H1 (cell line): ENCODE results near the gene FAM227B. TPM values are rescaled to one million over a fixed set of nuclear protein-coding genes. Genes with fewer than 3 reads are reported as not detected.

ENCODE experiments used
- CTCF ChIA-PET: fragments of 300-600 bp; sonication (Branson Sonifier 250); formaldehyde crosslinking; loops from one replicate; lab custom pipeline; 2021; ENCODE audit not compliant: partially characterized antibody; lab: Charles Lee
- POLR2A ChIA-PET: fragments of 300-600 bp; sonication (Branson Sonifier 250); formaldehyde crosslinking; loops from one replicate; lab custom pipeline; 2021; ENCODE audit warnings: inconsistent platforms; ENCODE audit not compliant: partially characterized antibody; lab: Charles Lee
- DNase-seq, 2 experiments: peaks; one replicate each; pipeline versions ENCODE4 v3.0.0 to v3.0.0-alpha.2; 2010 to 2022; ENCODE audit warnings: low spot score in 2 of 2, low read depth in 1 of 2, mixed read lengths in 1 of 2
- FAIRE-seq: peaks from 2 replicates; lab custom pipeline; 2011; peaks lifted over from hg19 to GRCh38; lab: Jason Lieb, UNC
- H2AFZ ChIP-seq: 2 replicates; pipeline ENCODE4 v1.8.1; 2012; ENCODE audit warnings: low read length, inconsistent platforms
- H2AK5ac ChIP-seq: 2 replicates; pipeline ENCODE4 v1.6.1; 2013; ENCODE audit warnings: low read depth, low read length
- H2BK120ac ChIP-seq: replicated peaks from 2 replicates; pipeline ENCODE3; 2013; ENCODE audit warnings: low read depth, low read length, inconsistent platforms
- H2BK12ac ChIP-seq: 2 replicates; pipeline ENCODE4 v1.6.1; 2013; ENCODE audit warnings: low read depth, low read length
- H2BK15ac ChIP-seq: 2 replicates; pipeline ENCODE4 v1.6.1; 2013; ENCODE audit warnings: low read length
- H2BK20ac ChIP-seq: 2 replicates; pipeline ENCODE4 v1.6.1; 2013; ENCODE audit warnings: low read length
- H2BK5ac ChIP-seq: 2 replicates; pipeline ENCODE4 v1.6.1; 2013; ENCODE audit warnings: low read depth, low read length
- H3K14ac ChIP-seq: 2 replicates; pipeline ENCODE4 v1.6.1; 2013; ENCODE audit warnings: inconsistent platforms; ENCODE audit not compliant: insufficient read length
- H3K18ac ChIP-seq: 2 replicates; pipeline ENCODE4 v1.6.1; 2013; ENCODE audit warnings: low read length; ENCODE audit errors: extremely low read depth
- H3K23ac ChIP-seq: 2 replicates; pipeline ENCODE4 v1.6.1; 2013; ENCODE audit warnings: inconsistent platforms; ENCODE audit not compliant: insufficient read length
- H3K23me2 ChIP-seq: 2 replicates; pipeline ENCODE4 v1.6.1; 2013; ENCODE audit warnings: low read depth, low read length
- H3K27ac ChIP-seq: 2 replicates; pipeline ENCODE4 v1.6.1; 2011; ENCODE audit warnings: low read depth, low read length, inconsistent platforms
- H3K27me3 ChIP-seq, 4 experiments: replicated peaks in 1 of 4; 1 replicate in 1 of 4; 2 replicates in 3 of 4; pipeline versions ENCODE4 v1.6.1 to v1.8.1; 2011 to 2013; ENCODE audit warnings: low read length in 3 of 4, mild to moderate bottlenecking in 3 of 4, inconsistent platforms in 2 of 4, mixed read lengths in 2 of 4, moderate library complexity in 1 of 4; ENCODE audit not compliant: control insufficient read depth in 3 of 4, insufficient read depth in 3 of 4; ENCODE audit errors: extremely low read depth in 1 of 4
- H3K36me3 ChIP-seq, 4 experiments: 2 replicates each; pipeline versions ENCODE4 v1.6.1 to v1.8.1; 2011 to 2013; ENCODE audit warnings: mild to moderate bottlenecking in 4 of 4, low read length in 3 of 4, moderate library complexity in 2 of 4, control low read depth in 1 of 4, inconsistent platforms in 1 of 4; ENCODE audit not compliant: insufficient read depth in 4 of 4, control insufficient read depth in 2 of 4
- H3K4ac ChIP-seq: replicated peaks from 2 replicates; pipeline ENCODE3; 2013; ENCODE audit warnings: low read length, low read depth, mixed read lengths, inconsistent platforms; ENCODE audit not compliant: insufficient read length
- H3K4me1 ChIP-seq, 4 experiments: replicated peaks in 1 of 4; 1 replicate in 1 of 4; 2 replicates in 3 of 4; pipeline versions ENCODE4 v1.6.1 to v1.8.1; 2011 to 2013; ENCODE audit warnings: low read length in 3 of 4, inconsistent platforms in 2 of 4, mixed read lengths in 1 of 4; ENCODE audit not compliant: insufficient read depth in 4 of 4, control insufficient read depth in 3 of 4
- H3K4me2 ChIP-seq, 2 experiments: 2 replicates each; pipeline versions ENCODE4 v1.6.1 to v1.8.1; 2011 to 2013; ENCODE audit warnings: low read depth in 2 of 2, low read length in 2 of 2, control low read depth in 1 of 2, inconsistent platforms in 1 of 2, mild to moderate bottlenecking in 1 of 2; ENCODE audit not compliant: insufficient read depth in 1 of 2
- H3K4me3 ChIP-seq, 4 experiments: fragments of 200-600, 300-600 bp in 1 of 4; sonication (generic), shearing (Covaris generic), sonication (Bioruptor Twin) in 1 of 4; 2 replicates each; pipeline versions ENCODE4 v1.5.1 to v1.8.1; 2011 to 2016; ENCODE audit warnings: low read length in 4 of 4, low read depth in 3 of 4, control low read depth in 2 of 4, inconsistent platforms in 2 of 4, mild to moderate bottlenecking in 2 of 4, mixed read lengths in 1 of 4, moderate library complexity in 1 of 4; ENCODE audit not compliant: insufficient read depth in 2 of 4; ENCODE audit errors: extremely low read depth in 1 of 4
- H3K56ac ChIP-seq: replicated peaks from 2 replicates; pipeline ENCODE3; 2013; ENCODE audit warnings: low read depth, mild to moderate bottlenecking, mixed read lengths, low read length, inconsistent platforms; ENCODE audit not compliant: insufficient read length
- H3K79me1 ChIP-seq: 2 replicates; pipeline ENCODE4 v1.6.1; 2013; ENCODE audit warnings: low read depth, low read length, control low read depth
- H3K79me2 ChIP-seq, 2 experiments: 2 replicates each; pipeline versions ENCODE4 v1.6.1 to v1.8.1; 2012 to 2013; ENCODE audit warnings: low read length in 2 of 2, mild to moderate bottlenecking in 2 of 2, inconsistent platforms in 1 of 2; ENCODE audit not compliant: insufficient read depth in 2 of 2, control insufficient read depth in 1 of 2
- H3K9ac ChIP-seq, 4 experiments: replicated peaks in 1 of 4; 1 replicate in 1 of 4; 2 replicates in 3 of 4; pipeline versions ENCODE4 v1.6.1 to v1.8.1; 2011 to 2013; ENCODE audit warnings: low read depth in 3 of 4, low read length in 3 of 4, control low read depth in 2 of 4, mild to moderate bottlenecking in 2 of 4, moderate library complexity in 2 of 4, inconsistent platforms in 1 of 4; ENCODE audit errors: extremely low read depth in 1 of 4
- H3K9me3 ChIP-seq, 2 experiments: 2 replicates each; pipeline versions ENCODE4 v1.6.1 to v1.8.1; 2012 to 2013; ENCODE audit warnings: mild to moderate bottlenecking in 2 of 2, moderate library complexity in 2 of 2, control low read depth in 1 of 2, inconsistent platforms in 1 of 2, low read depth in 1 of 2, low read length in 1 of 2, mixed read lengths in 1 of 2; ENCODE audit not compliant: insufficient read depth in 2 of 2
- H4K20me1 ChIP-seq, 2 experiments: replicated peaks in 1 of 2; 2 replicates each; pipeline versions ENCODE3 to v1.8.1; 2011 to 2013; ENCODE audit warnings: inconsistent platforms in 2 of 2, low read length in 2 of 2, mild to moderate bottlenecking in 1 of 2; ENCODE audit not compliant: insufficient read depth in 2 of 2, control insufficient read depth in 1 of 2
- H4K5ac ChIP-seq: 2 replicates; pipeline ENCODE4 v1.6.1; 2013; ENCODE audit warnings: low read length, low read depth, mixed read lengths, inconsistent platforms; ENCODE audit not compliant: insufficient read length
- H4K8ac ChIP-seq: 2 replicates; pipeline ENCODE4 v1.8.0; 2013; ENCODE audit warnings: mild to moderate bottlenecking, moderate library complexity, low read length, inconsistent platforms; ENCODE audit not compliant: insufficient read depth; ENCODE audit errors: extremely low read depth
- H4K91ac ChIP-seq: replicated peaks from 2 replicates; pipeline ENCODE3; 2013; ENCODE audit warnings: low read length, mixed read lengths, inconsistent platforms; ENCODE audit not compliant: insufficient read length
- ATF2 ChIP-seq: IDR thresholded peaks from 2 replicates; pipeline ENCODE4 v1.6.1; 2012; ENCODE audit warnings: low read length, inconsistent platforms
- BRCA1 ChIP-seq: IDR thresholded peaks from 2 replicates; pipeline ENCODE4 v1.6.1; 2012; ENCODE audit warnings: low read depth, low read length, improper control_type of control experiment
- SIN3A ChIP-seq, 2 experiments: IDR thresholded peaks in 1 of 2; conservative IDR thresholded peaks in 1 of 2; 2 replicates each; pipeline ENCODE4 v1.6.1; 2011 to 2012; ENCODE audit warnings: low read length in 2 of 2, improper control_type of control experiment in 1 of 2, low read depth in 1 of 2, mild to moderate bottlenecking in 1 of 2
- SIRT6 ChIP-seq: IDR thresholded peaks from one replicate; pipeline ENCODE4 v1.7.1; 2012; ENCODE audit warnings: low read length, inconsistent platforms
- TAF1 ChIP-seq: IDR thresholded peaks from 2 replicates; pipeline ENCODE4 v1.6.1; 2011; ENCODE audit warnings: mild to moderate bottlenecking, low read depth, low read length
- WGBS, 2 experiments: shearing (Covaris generic) in 1 of 2; methylation state at CpG; one replicate each; pipeline versions ENCODE4 v1.1.6 to v1.1.7; 2013 to 2015; ENCODE audit warnings: low lambda C conversion rate in 2 of 2, mixed read lengths in 2 of 2, inconsistent platforms in 1 of 2, low coverage in 1 of 2, missing lambda C conversion rate in 1 of 2; ENCODE audit not compliant: insufficient replicate concordance in 2 of 2, insufficient coverage in 1 of 2, insufficient read length in 1 of 2; ENCODE audit errors: extremely low coverage in 1 of 2, missing lambda C conversion rate in 1 of 2; 5-methylcytosine and 5-hydroxymethylcytosine counted together
- polyA plus RNA-seq, 7 experiments: library from polyadenylated mRNA; depleted of rRNA in 3 of 7; stranded (reverse) in 5 of 7; unstranded in 2 of 7; fragments of >200 nt in 5 of 7; fragments of 200-250 nt in 2 of 7; gene quantifications; 1 replicate in 5 of 7; 2 replicates in 1 of 7; 4 replicates in 1 of 7; pipeline versions ENCODE4 v1.2.1 to v1.2.3, GENCODE V29; 2011 to 2013; ENCODE audit warnings: missing spikeins in 2 of 7, mixed read lengths in 2 of 7
- total RNA-seq: library from RNA; stranded (reverse); fragmentation: NEBNext Ultra II Directional; extraction: Animal tissue kit (Norgen Biotek cat#: 25700); gene quantifications from 2 replicates; pipeline ENCODE4 v1.2.1, GENCODE V29; 2021

The FAM227B gene
- total and polyA plus RNA-seq, 2 of the 8 experiments (the other 6 are each of a cell fraction or from before 2014, with no cell fraction given) = 4.0 to 6.5 TPM

- no peak overlapping the region for H3K4ac ChIP-seq
- H4K20me1 ChIP-seq = no peaks in the 10 kb centered on the region
- peaks cover 0 to 2% (median 0%) of the 10 kb centered on the region in 4 experiments; a peak in 3 of 7 replicates for H3K4me1 ChIP-seq
- H4K8ac ChIP-seq = no peak overlapping the region
- 91% methylated on average over 4 of the region's 4 CpGs; no CpG with 5 or more reads in 1 of the 2 experiments for WGBS, 2 experiments
- H2BK12ac ChIP-seq = no peak overlapping the region
- ChIA-PET CTCF (no interaction called here), POLR2A (no interaction called here)
- TF ChIP-seq ATF2 (no peak), BRCA1 (no peak), SIN3A (conservative IDR thresholded peaks at IDR 0.05 in 1 of 2, IDR thresholded peaks at IDR 0.05 in 1 of 2; ENCODE audit: low read depth in 1 of 2, low read length in 2 of 2) (no peak), TAF1 (no peak), SIRT6 (no peak)
- peaks cover 0 to 18% (median 5%) of the 10 kb centered on the region in 4 experiments; a peak in 2 of 8 replicates for H3K36me3 ChIP-seq
- H3K27ac ChIP-seq = no peak overlapping the region
- H2BK5ac ChIP-seq = no peak overlapping the region
- H2AK5ac ChIP-seq = no peak overlapping the region
- no peak overlapping the region for H3K4me2 ChIP-seq
- no peak overlapping the region for H3K14ac ChIP-seq
- no peak overlapping the region for H3K56ac ChIP-seq
- H3K4me3 ChIP-seq = no peak overlapping the region
- H4K5ac ChIP-seq = no peak overlapping the region
- no peaks in the 10 kb centered on the region for H3K27me3 ChIP-seq
- H3K79me1 ChIP-seq = no peaks in the 10 kb centered on the region
- no peaks in the 10 kb centered on the region for H3K9me3 ChIP-seq
- H3K18ac ChIP-seq = no peak overlapping the region
- H3K9ac ChIP-seq = no peak overlapping the region
- no peak overlapping the region for H4K91ac ChIP-seq
- H3K23me2 ChIP-seq = no peaks in the 10 kb centered on the region
- no peak for DNase-seq
- H2BK120ac ChIP-seq = no peak overlapping the region
- no peak overlapping the region for H2BK20ac ChIP-seq
- H2AFZ ChIP-seq = no peak overlapping the region
- no peak overlapping the region for H2BK15ac ChIP-seq
- H3K79me2 ChIP-seq = no peaks in the 10 kb centered on the region
- no peak for FAIRE-seq
- no peak overlapping the region for H3K23ac ChIP-seq
Measured at GRCh38 chr15:49637857-49638256, 17.2 kb upstream of the FAM227B start.
